DMS53 (cell line): ENCODE results near the gene ZNHIT2.
A peak's percentile ranks its signal among the peaks of the same experiment; 100 is the strongest.

Experiments
- DNase-seq: peaks from one replicate; lab custom pipeline; 2025; lab: John Stamatoyannopoulos, UW

The ZNHIT2 gene

GRCh38 chr11:65134240-65134951 is 16.9 kb upstream of the ZNHIT2 start, which contains the start of gene SYVN1:
SYVN1 (minus strand) TSS chr11:65134519; CDS start chr11:65133601, 918 bp downstream.
- peak; percentile 96 for DNase-seq

DNA sequence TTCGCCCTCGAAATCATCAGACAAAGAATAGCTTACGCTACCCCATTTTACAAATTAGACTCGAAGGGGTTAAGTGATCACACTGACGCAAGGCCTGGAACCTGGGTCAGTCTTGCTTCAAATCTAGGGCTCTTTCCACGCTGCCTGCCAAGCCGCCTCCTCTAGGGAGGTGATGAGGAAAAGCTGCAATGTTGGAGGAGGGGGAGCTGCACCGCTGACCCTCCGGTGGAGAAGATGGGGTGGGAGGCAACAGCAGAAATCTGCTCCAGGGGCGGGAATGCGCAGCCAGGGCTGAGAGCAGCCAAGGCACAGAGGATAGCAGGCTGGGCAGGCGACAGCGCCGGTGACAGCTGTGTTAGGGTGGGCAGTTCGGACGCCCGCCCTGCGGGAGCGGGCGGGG is 16.2 kb upstream of the ZNHIT2 start:
- DNase-seq: peak; percentile 52

- peak; percentile 85 for DNase-seq
Measured at GRCh38 chr11:65132988-65133700, 15.6 kb upstream of the ZNHIT2 start.

DNA sequence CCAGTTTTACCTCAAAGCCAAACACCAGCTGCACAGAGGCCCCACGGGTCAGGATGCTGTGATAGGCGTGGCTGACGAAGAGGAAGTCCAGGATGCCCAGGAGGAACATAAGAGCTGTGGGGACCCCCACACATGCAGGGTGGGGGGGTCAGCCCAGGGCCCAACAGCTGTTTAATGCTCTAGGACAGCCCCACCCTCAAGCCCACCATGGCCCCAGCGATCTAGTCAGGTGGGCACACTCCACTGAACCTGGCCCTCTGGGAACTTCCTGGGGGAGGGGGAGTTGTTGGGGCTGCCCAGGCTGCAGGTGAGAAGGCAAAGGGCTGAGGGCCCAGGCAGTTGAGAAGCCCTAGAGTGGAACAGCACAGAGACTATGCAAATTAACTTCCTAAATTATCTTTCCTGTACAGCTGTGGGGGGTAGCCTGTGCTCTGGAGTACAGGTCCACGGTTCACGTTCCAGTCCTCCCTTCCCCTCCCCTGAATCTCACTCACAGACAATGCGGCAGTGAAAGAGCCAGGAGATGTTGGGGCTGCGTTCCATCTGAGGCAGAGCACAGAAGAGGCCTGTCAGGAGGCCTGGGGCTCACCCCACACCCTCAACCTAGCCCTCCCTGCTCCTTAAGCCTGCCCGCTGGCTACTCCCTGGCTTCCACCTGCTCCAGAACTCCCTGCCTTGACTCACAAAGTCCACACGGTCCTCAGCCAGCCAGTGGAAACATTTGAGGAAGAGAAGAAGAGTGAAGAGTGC is 14.9 kb upstream of the ZNHIT2 start:
- no peak for DNase-seq

GRCh38 chr11:65131895-65132237 is 14.4 kb upstream of the ZNHIT2 start:
- DNase-seq: no peak

DNA sequence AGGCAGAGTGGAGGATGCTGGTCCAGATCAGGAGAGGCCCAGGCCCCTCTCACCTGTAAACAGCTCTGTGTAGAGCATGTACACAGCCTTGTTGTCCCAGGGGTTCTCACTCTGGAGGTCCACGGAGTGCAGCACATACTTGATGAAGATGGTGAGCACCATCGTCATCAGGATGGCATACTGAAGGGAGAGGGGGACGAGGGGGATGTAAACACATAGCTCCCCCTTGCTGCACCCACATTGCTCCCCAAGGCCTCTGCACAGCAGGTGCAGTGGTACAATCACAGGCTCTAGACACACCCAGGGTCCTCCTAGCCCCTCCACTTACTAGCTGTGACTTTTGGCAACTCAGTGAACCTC is 13.9 kb upstream of the ZNHIT2 start:
- DNase-seq: no peak

GRCh38 chr11:65130631-65131416 is 13.3 kb upstream of the ZNHIT2 start:
- no peak for DNase-seq

GRCh38 chr11:65129649-65130441 is 12.3 kb upstream of the ZNHIT2 start:
- DNase-seq: no peak

DNA sequence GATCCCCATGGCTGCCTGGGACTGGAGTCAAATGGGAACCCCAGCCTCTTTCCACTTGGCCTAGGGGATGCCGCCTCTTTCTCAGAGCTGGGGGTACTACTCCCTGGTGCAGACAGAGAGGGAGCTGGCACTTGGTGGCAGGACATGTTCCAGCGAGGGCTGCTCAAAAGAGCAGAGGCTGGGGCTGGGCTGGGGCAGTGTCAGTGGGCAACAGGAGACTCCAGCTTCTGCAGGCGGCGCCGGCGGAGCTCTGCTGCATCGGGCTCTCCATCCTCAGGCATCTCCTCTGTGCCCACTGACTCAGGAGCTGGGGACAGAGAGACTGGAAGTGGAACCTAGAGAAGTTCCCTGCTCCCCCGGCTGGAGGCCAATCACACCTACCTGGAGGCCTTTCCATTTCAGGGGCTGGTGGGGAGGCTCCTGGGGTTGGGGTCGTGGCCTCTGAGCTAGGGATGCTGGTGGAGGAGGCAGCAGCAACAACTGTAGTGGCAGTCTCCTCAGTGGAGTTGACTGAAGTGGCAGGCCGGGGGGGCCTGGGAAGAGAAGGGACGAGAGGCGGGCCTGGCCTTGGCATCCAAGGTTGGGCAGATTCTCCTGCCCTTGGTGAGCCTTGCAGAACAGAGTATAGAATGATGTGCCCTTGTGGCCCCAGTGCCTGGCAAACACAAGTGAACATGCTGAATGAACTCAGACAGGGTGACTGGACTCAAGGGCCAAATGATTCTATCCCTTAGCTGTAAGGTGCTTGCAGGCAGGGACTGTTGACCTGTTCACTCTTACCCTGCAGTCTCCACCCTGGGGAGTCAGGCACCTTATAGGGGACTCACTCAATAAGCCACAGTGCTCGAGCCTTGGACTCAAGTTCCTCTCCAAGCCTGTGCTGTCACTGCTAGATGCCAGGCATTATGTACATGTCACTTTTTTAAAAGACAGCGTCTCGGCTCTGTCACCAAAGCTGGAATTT is 11.0 kb upstream of the ZNHIT2 start:
- no peak for DNase-seq

DNA sequence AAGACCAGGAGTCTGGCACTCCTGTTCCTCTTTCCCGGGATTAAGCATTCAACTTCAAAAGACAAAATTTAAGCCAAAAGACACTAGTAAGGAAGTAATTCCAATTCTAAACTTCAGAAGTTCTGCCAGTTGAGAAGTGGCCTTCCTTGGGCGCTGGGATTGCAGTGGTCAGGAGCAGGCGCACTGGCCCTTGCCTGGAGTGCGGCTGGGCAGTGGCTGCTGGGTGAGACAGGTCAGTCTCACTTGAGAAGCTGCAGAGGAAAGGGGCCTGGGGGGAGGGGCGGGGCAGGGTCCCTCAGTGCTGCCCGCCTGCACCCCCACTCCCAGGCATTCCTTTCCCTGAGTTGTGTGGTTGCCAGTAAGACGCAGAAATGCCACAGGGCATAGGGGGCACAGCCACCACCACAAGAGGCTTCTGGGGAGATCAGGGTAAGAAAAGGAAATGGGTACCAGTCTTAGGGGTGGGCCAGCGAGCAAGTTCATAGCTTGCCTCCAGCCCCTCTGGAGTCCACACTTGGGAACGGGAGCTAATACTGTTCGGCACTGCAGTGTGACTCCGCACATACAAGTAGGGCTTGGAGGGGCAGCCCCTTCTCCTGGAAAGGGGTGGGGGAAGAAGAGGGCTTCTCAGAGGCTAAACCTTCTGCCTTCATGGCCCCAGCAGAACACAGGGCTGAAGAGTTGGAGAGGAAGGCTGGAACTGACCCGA is 10.1 kb upstream of the ZNHIT2 start:
- DNase-seq: no peak

- DNase-seq: no peak
Measured at GRCh38 chr11:65126624-65127274, 9.2 kb upstream of the ZNHIT2 start.

DNA sequence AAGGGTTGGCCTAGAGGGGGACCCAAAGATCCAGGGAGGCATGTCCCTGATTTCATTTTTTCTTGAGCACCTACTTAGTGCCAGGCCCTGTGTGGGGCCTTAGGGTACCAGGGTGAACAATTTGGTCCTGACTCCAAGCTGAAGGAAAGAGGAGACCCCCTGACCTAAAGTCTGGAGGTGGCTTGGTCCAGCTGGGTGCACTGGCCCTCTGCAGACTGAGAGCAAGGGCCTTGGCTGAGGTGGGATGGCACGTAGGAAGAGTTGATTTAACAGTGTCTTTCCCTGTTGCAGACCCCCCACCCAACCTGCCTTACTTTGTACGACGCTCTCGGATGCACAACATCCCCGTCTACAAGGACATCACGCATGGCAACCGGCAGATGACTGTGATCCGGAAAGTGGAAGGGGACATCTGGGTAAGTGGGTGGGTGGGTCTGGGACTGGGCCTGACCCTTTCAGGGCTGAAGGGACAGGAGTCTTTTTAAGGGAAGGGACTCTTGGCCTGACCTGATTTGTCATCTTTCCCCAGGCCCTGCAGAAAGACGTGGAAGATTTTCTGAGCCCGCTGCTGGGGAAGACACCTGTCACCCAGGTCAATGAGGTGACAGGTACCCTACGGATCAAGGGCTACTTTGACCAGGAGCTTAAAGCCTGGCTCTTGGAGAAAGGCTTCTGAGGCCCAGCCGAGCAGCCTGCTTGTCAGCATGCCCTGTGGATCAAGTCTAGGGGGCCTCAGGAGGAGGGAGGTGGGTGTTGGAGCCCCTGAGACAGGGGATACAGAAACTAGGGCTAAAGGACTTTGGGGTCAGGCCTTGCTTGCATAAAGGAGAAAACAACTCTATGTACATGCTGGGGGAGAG is 7.9 kb upstream of the ZNHIT2 start:
- DNase-seq: no peak

DNA sequence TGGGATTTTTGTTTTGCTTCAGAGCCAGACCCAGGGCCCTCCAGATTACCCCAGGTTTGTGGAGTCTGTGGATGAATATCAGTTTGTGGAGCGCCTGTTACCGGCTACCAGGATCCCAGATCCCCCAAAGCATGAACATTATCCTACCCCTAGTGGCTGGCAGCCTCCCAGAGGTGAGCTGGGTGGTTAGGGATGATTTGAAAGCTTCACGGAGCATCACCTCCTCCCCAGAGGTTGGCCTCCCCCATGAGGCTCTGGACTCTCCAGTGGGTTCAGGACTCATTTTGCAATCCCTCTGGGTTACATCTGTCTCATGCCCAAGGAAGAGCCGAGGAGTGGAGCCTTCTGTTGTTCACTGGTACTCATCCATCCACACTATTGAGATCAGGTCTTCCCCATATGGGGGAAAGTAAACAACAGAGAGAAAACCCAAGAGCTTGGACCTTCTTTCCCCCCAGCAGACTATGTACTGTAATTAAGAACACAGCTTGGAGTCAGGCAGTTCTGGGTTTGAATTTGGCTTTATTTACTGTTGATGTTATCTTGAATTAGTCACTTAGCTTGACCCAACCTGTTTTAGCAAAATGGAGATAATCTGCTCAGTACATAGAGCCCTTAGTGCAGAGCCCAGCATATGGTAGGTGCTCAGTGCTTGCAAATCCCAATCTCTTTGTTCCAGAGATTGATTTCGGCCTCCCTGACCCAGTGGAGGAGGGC is 7.1 kb upstream of the ZNHIT2 start:
- no peak for DNase-seq

- peak; percentile 99 for DNase-seq
Measured at GRCh38 chr11:65121865-65122696, 4.6 kb upstream of the ZNHIT2 start, which contains the start of the genes FAU and MRPL49. FAU (minus strand) TSS chr11:65122134; CDS start chr11:65121813, 321 bp downstream. MRPL49 (plus strand) TSS chr11:65122321; CDS start chr11:65122347, 26 bp downstream.

DNA sequence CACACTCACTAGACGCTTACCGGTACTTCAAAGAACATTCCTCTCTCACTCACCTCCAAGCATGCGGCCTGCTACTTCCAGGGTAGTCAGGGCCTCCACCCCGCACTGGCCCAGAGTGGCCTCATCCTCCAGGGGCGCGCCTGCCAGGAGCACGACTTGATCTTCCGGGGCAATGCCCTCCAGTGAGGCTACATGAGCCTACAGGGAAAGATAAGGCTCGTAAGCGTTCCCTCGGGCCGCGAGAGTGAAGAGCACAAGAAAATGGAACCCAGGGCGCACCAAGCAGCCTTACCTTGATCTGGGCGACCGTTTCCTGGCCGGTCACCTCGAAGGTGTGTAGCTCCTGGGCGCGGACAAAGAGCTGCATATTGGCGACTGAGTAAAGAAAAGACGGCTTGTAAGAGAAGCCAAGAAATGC is 4.0 kb upstream of the ZNHIT2 start:
- DNase-seq: peak; percentile 58

DNA sequence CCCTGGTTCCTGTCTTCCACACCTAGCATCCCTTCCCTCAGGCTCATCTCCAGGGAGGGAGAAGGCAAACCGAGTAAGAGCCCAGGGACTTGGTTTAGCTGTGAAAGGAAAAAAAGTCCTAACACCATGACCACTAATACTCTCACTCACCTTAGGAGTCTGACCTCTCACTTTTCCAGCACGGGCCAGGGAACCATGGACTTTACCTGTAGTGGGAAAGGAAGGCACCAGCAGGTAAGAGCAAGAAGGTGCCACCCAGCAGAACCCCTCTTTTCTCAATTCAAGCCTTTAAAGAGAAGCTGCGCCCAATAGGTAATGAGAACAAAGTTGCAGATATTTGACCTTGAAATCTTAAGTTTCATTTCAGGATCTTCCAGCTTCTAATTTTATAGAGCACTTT is 3.3 kb upstream of the ZNHIT2 start:
- DNase-seq: no peak
